ACC112 (cell line): Measurements from ENCODE around the gene CSF3R.

ENCODE experiments used
- H2AFZ ChIP-seq: fragments of 200-600 bp; sonication (generic); one replicate; pipeline ENCODE4 v1.6.0; 2017; ENCODE audit warnings: antibody characterized with exemption, low read length; ENCODE audit not compliant: unreplicated experiment
- H3K27ac ChIP-seq: fragments of 200-600 bp; sonication (generic); 2 replicates; pipeline ENCODE4 v1.5.1; 2014; ENCODE audit warnings: low read depth, mild to moderate bottlenecking, antibody characterized with exemption, low read length, moderate library complexity
- H3K27me3 ChIP-seq: fragments of 200-600 bp; sonication (generic); 2 replicates; pipeline ENCODE4 v1.6.1; 2014; ENCODE audit warnings: mild to moderate bottlenecking, antibody characterized with exemption, low read length, moderate library complexity, mixed read lengths; ENCODE audit not compliant: insufficient read depth
- H3K36me3 ChIP-seq: fragments of 200-600 bp; sonication (generic); 2 replicates; pipeline ENCODE4 v1.6.1; 2016; ENCODE audit warnings: mild to moderate bottlenecking, antibody characterized with exemption, low read length, moderate library complexity, mixed read lengths; ENCODE audit not compliant: insufficient read depth
- H3K4me1 ChIP-seq: fragments of 200-600 bp; sonication (generic); one replicate; pipeline ENCODE4 v1.6.1; 2016; ENCODE audit warnings: low read length, mixed read lengths; ENCODE audit not compliant: insufficient read depth, unreplicated experiment, control insufficient read depth
- H3K4me3 ChIP-seq: fragments of 200-600 bp; sonication (generic); 2 replicates; pipeline ENCODE4 v1.5.1; 2014; ENCODE audit warnings: mild to moderate bottlenecking, low read depth, low read length
- H3K79me2 ChIP-seq: fragments of 200-600 bp; sonication (generic); one replicate; pipeline ENCODE4 v1.6.0; 2016; ENCODE audit warnings: low read length; ENCODE audit not compliant: control insufficient read depth, unreplicated experiment, insufficient read depth

Gene CSF3R

DNA sequence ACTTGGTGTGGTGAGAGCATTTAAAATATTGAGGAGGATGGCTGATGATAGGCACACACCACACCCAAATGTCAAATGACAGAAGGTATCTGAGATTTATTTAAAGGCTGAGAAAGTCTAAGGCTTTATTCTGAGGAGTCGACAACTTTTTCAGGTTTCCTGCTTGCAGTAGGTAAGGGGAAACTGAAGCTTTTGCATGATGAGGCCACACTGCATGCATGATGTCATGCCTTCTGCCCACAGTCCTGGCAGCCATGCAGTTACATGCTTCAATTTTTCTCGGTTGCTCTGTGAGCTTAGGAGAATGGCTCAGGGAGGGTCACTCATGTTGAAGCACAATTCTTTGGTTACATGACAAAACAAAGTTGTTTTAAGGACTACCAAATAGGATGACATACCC lies 39.4 kb downstream of the CSF3R start:
- Histone ChIP-seq H2AFZ (no peak overlapping the region), H3K27me3 (no peaks in the 10 kb centered on the region), H3K4me3 (no peak overlapping the region), H3K4me1 (no peaks in the 10 kb centered on the region), H3K79me2 (no peaks in the 10 kb centered on the region), H3K27ac (no peak overlapping the region), H3K36me3 (no peaks in the 10 kb centered on the region)

DNA sequence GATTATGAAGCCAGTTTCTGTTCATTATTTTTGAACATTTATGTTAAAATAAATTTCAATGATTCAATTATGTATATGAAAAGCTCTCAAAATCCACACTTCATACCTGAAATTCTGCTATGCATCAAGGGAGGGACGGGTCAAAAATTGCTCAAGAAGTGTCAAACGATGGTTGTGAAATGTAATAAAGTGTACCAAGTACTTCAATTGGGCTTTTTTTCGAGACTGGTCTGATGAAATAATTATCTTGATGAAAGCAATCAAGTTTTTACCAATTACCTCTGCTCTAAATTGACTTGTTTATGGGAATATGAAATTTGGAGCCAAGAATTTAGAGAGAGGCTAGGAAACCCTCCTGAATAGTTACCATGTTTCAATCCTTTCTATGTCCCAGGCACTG lies 40.4 kb downstream of the CSF3R start:
- Histone ChIP-seq H3K4me1 (no peaks in the 10 kb centered on the region), H3K27me3 (no peaks in the 10 kb centered on the region), H3K4me3 (no peak overlapping the region), H3K27ac (no peak overlapping the region), H2AFZ (no peak overlapping the region), H3K36me3 (no peaks in the 10 kb centered on the region), H3K79me2 (no peaks in the 10 kb centered on the region)

DNA sequence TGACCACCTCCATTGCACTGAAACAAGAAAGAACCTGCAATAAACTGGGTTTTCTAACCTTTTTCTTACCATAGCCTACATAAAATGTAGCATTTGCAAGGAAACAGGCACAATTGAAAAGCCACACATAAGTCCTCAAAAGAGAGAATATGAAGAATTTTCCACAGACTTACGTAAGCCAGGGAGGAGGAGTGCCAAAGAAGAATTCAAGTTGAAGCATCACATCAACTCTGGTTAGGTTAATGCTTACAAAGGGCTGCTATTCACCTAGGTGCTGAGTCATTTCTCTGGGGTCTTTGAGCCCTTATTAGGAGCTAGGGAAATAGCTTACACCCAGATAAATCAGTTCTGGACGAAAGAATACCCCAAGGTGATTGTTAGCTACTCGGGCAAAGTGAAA lies 42.1 kb downstream of the CSF3R start:
- Histone ChIP-seq H3K4me1 (peaks cover 3% of the 10 kb centered on the region), H3K4me3 (no peak overlapping the region), H2AFZ (no peak overlapping the region), H3K27me3 (no peaks in the 10 kb centered on the region), H3K36me3 (no peaks in the 10 kb centered on the region), H3K27ac (no peak overlapping the region), H3K79me2 (no peaks in the 10 kb centered on the region)

DNA sequence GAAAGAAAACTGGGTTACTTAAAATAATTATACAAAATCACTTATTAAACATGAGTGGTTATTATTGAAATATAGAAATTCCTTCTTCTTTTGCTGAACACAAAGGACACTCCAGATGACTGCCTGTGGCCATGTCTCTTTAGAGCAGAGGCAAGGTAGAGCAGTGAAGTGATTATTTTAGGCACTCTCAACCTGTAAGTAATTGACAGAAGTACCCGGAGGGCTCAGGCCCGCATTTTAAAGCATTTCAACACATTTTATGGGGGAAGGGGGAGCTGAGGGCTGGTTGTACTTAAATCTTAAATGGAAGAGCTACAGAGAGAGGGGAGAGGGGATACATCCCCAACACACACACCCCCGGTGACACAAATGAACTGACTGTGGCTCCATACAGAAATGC lies 42.7 kb downstream of the CSF3R start:
- H3K27ac ChIP-seq: no peak overlapping the region
- H3K36me3 ChIP-seq: no peaks in the 10 kb centered on the region
- H2AFZ ChIP-seq: no peak overlapping the region
- H3K4me1 ChIP-seq: peaks cover 3% of the 10 kb centered on the region
- no peaks in the 10 kb centered on the region for H3K27me3 ChIP-seq
- H3K79me2 ChIP-seq: no peaks in the 10 kb centered on the region
- no peak overlapping the region for H3K4me3 ChIP-seq

DNA sequence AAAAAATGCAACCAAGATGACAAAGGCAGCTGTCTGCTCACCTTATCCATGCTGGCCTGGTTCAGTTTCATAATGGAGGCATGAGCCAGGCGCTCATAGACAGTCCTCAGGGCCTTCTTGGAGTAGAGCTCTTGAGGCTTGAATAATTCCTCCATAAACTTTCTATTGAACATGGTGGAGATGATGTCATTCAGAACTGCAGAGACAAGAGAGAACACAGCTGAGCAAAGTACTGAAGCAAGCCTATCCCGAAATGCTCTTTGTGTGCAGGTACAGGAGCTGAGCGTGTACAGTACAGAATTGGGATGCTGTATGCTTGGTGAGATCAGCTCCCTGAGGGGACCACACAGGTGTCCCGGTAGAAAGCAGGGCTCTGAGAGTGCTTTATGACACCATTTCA lies 44.0 kb downstream of the CSF3R start:
- no peaks in the 10 kb centered on the region for H3K27me3 ChIP-seq
- no peak overlapping the region for H2AFZ ChIP-seq
- H3K36me3 ChIP-seq: no peaks in the 10 kb centered on the region
- H3K4me3 ChIP-seq: no peak overlapping the region
- no peaks in the 10 kb centered on the region for H3K79me2 ChIP-seq
- H3K27ac ChIP-seq: no peak overlapping the region
- H3K4me1 ChIP-seq: peaks cover 3% of the 10 kb centered on the region

DNA sequence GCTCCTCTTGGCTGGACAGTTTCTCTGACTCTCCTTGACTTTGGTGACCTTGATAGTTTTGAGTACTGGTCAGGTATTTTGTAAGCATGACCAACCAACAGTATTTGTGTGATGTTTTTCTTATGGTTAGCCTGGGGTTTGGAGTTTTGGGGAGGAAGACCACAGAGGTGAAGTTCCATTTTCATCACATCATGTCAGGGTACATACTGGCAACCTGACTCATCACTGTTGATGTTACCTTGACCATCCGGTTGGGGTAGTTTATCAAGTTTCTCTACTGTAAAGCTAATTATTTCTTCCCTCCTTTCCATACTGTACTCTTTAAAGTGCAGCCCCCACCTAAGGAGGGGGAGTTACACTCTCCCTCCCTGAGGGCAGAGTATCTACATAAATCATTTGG lies 45.9 kb downstream of the CSF3R start:
- H3K4me1 ChIP-seq: peaks cover 3% of the 10 kb centered on the region
- no peak overlapping the region for H2AFZ ChIP-seq
- H3K27ac ChIP-seq: no peak overlapping the region
- H3K4me3 ChIP-seq: no peak overlapping the region
- no peaks in the 10 kb centered on the region for H3K79me2 ChIP-seq
- H3K27me3 ChIP-seq: no peaks in the 10 kb centered on the region
- no peaks in the 10 kb centered on the region for H3K36me3 ChIP-seq

DNA sequence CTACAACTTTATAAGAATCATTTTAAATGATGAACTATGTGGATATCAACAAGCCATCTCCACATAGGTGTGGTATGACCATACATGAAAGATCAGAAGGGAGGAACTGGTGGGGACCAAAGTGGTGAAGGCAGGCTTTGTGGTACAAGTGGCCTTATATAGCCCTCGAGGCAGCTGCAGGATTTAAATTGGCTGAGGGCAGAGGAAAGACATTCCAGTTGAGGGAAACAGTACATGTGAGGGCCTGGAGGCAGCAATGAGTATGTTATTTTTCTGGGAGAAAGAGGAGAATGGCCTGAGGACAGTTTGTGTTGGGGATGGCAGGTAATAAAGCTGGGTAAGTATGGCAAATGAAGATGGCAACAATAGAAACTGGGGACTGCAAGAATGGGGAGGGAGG lies 49.6 kb downstream of the CSF3R start:
- no peak overlapping the region for H3K27ac ChIP-seq

DNA sequence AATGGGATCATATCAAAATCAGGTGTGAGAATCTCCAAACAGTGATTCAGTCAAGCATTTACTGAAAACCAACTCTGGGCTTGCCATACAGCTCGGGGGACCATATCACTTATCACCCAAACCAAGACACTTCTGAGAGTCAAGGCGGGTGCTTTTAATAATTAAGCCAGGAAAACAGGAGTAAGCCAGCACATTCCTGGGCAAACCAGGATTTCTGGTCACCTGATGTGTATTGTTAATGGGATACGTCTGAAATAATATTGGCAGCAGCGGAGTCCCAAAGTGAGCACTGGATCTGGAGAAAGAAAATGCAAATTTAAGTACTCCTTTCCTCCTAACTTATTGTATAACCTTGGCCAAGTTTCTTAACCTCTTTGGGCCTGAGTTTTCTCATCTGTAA lies 50.1 kb downstream of the CSF3R start:
- Histone ChIP-seq H3K27me3 (no peaks in the 10 kb centered on the region), H3K79me2 (no peaks in the 10 kb centered on the region), H3K36me3 (no peaks in the 10 kb centered on the region), H3K4me3 (no peak overlapping the region), H2AFZ (no peak overlapping the region), H3K27ac (no peak overlapping the region), H3K4me1 (peaks cover 3% of the 10 kb centered on the region)

More for the DNA sequence above, 49.6 kb downstream of the CSF3R start:
- H3K4me3 ChIP-seq: no peak overlapping the region
- H3K4me1 ChIP-seq: peaks cover 3% of the 10 kb centered on the region
- no peaks in the 10 kb centered on the region for H3K27me3 ChIP-seq
- H3K79me2 ChIP-seq: no peaks in the 10 kb centered on the region
- H3K36me3 ChIP-seq: no peaks in the 10 kb centered on the region
- H2AFZ ChIP-seq: no peak overlapping the region

DNA sequence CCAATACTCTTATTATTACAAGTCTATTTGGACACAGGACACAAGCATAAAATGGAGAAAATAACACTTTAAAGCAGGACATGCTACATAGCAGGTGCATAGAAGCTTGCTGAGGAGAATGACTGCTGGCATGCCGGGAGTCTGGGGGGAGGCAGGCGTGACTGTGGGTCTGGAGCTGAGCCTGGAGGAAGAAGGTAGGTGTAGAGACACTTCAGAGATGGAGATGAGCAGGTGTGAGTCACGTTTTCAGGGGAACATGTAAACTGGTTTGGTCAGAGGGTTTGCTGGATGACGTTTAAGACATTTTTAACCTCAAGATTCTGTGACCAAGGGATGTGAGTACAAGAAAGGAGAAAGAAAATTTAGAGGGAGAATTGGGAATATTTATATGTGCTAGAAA lies 56.9 kb downstream of the CSF3R start:
- no peaks in the 10 kb centered on the region for H3K4me1 ChIP-seq
- no peak overlapping the region for H3K4me3 ChIP-seq

DNA sequence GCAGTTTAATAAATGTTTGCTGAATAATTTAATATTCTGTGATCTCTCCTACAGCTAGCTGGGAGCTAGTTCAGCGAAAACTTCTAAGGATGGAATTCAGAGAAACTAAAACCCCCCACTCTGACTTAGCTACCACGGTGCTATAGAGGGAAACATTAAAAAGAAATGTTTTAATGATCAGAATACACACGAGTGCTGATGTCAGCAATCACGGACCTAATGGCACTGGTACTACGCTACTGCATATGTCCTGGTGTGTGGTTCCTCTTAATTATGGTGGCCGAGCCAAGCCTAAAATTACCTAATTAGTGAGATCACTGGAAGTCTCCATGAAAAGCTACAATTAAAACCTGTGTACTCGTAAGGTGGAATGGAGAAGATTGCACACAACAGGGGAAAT lies 61.1 kb downstream of the CSF3R start:
- no peaks in the 10 kb centered on the region for H3K79me2 ChIP-seq
- H3K27ac ChIP-seq: no peak overlapping the region
- H2AFZ ChIP-seq: no peak overlapping the region
- H3K36me3 ChIP-seq: no peaks in the 10 kb centered on the region
- H3K4me1 ChIP-seq: peaks cover 6% of the 10 kb centered on the region
- H3K27me3 ChIP-seq: no peaks in the 10 kb centered on the region
- H3K4me3 ChIP-seq: no peak overlapping the region

More for the DNA sequence above, 56.9 kb downstream of the CSF3R start:
- Histone ChIP-seq H3K79me2 (no peaks in the 10 kb centered on the region), H3K27me3 (no peaks in the 10 kb centered on the region), H2AFZ (no peak overlapping the region), H3K36me3 (no peaks in the 10 kb centered on the region), H3K27ac (no peak overlapping the region)

DNA sequence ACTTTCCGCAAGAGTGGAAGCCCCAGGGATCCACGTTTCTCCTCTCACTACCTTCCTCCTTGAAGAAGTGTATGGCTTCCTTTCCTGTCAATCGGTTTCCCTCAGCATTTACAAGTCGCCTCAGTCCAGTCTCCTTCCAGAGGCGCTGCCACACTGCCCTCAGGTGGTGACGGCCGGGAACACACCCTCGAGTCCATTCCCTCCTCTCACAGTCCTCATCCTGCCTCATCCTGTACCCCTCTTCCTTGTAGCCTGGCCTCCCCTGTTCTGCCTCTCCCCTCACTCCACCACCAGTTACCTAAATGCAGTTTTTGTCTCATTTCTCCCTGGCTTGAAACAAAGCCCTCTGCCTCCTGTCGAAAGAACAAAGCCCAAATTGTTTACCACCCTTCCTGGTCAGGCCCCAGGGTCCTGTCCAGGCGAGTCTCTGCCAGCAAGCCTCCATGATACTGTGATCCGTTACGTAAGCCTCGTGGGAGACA lies 61.8 kb downstream of the CSF3R start:
- H3K4me1 ChIP-seq: peaks cover 6% of the 10 kb centered on the region
- H3K27ac ChIP-seq: no peak overlapping the region
- no peaks in the 10 kb centered on the region for H3K27me3 ChIP-seq
- no peak overlapping the region for H3K4me3 ChIP-seq
- H3K79me2 ChIP-seq: no peaks in the 10 kb centered on the region
- H3K36me3 ChIP-seq: no peaks in the 10 kb centered on the region
- H2AFZ ChIP-seq: peak overlapping the region; percentile 5
